Caco-2 (cell line): Measurements from ENCODE around the gene LSMEM2. TPM values are rescaled to one million over a fixed set of nuclear protein-coding genes. Genes with fewer than 3 reads are reported as not detected.

Source experiments
- BruUV-seq: library from RNA; stranded (reverse); fragments of 400-500 nt; replicated peaks from 2 replicates; lab custom pipeline; 2021; lab: Mats Ljungman, UMichigan
- CTCF ChIA-PET: fragments of 300-600 bp; sonication (Branson Sonifier 250); formaldehyde crosslinking; loops from one replicate; lab custom pipeline; 2022; ENCODE audit warnings: antibody characterized with exemption; lab: Charles Lee
- POLR2A ChIA-PET: fragments of 300-600 bp; sonication (Branson Sonifier 250); formaldehyde crosslinking; loops from one replicate; lab custom pipeline; 2022; ENCODE audit warnings: antibody characterized with exemption; lab: Charles Lee
- DNase-seq, 2 experiments: peaks; one replicate each; pipeline versions ENCODE4 v3.0.0 to v3.0.0-alpha.2; 2020 to 2022
- H3K27me3 ChIP-seq: replicated peaks from 2 replicates; pipeline ENCODE4 v1.6.0; 2011; ENCODE audit warnings: low read length; ENCODE audit not compliant: control insufficient read depth, insufficient read depth
- H3K36me3 ChIP-seq: 2 replicates; pipeline ENCODE4 v1.5.1; 2011; ENCODE audit warnings: low read length; ENCODE audit not compliant: control insufficient read depth, insufficient read depth
- H3K4me1 ChIP-seq: fragments of 250-450 bp; sonication (Bioruptor Pico); 2 replicates; pipeline ENCODE4 v1.5.1; 2020; ENCODE audit warnings: mild to moderate bottlenecking
- H3K4me3 ChIP-seq: 2 replicates; pipeline ENCODE4 v1.5.1; 2011; ENCODE audit warnings: low read depth, mild to moderate bottlenecking, control low read depth, low read length
- H3K9me3 ChIP-seq: fragments of 250-450 bp; sonication (Bioruptor Pico); 2 replicates; pipeline ENCODE4 v1.5.1; 2020; ENCODE audit warnings: mild to moderate bottlenecking, moderate library complexity
- H3K27ac Mint-ChIP-seq: one replicate; pipeline ENCODE4 v1.8.0; 2022; ENCODE audit warnings: mixed read lengths; ENCODE audit not compliant: unreplicated experiment
- H3K27me3 Mint-ChIP-seq: one replicate; pipeline ENCODE4 v1.8.0; 2022; ENCODE audit warnings: mixed read lengths; ENCODE audit not compliant: insufficient read depth, unreplicated experiment
- H3K36me3 Mint-ChIP-seq: one replicate; pipeline ENCODE4 v1.8.0; 2022; ENCODE audit warnings: mild to moderate bottlenecking, mixed read lengths; ENCODE audit not compliant: insufficient read depth, unreplicated experiment
- H3K4me1 Mint-ChIP-seq: one replicate; pipeline ENCODE4 v1.8.0; 2022; ENCODE audit warnings: low read depth, mixed read lengths; ENCODE audit not compliant: unreplicated experiment
- H3K4me3 Mint-ChIP-seq: one replicate; pipeline ENCODE4 v1.8.0; 2022; ENCODE audit warnings: mild to moderate bottlenecking, moderate library complexity, mixed read lengths; ENCODE audit not compliant: unreplicated experiment
- H3K9me3 Mint-ChIP-seq: one replicate; pipeline ENCODE4 v1.8.0; 2022; ENCODE audit warnings: mixed read lengths; ENCODE audit not compliant: unreplicated experiment
- intact Hi-C: fragments of 100-400 bp; cut with micrococcal nuclease; formaldehyde crosslinking; loops from one replicate; pipeline ENCODE4 v1.10.0; 2022; ENCODE audit not compliant: unreplicated experiment
- total RNA-seq: library from RNA; stranded (reverse); gene quantifications from 2 replicates; pipeline ENCODE4 v1.2.3, GENCODE V29; 2022
- TF ChIP-seq, protein P1 (sequence below), 2 experiments: fragments of 200-600 bp in 1 of 2; IDR thresholded peaks; 1 replicate in 1 of 2; 2 replicates in 1 of 2; pipeline versions ENCODE4 v1.5.1 to v1.8.0; 2011 to 2022; ENCODE audit warnings: antibody characterized with exemption in 1 of 2, control low read depth in 1 of 2, inconsistent platforms in 1 of 2, low read depth in 1 of 2, low read length in 1 of 2, mild to moderate bottlenecking in 1 of 2, moderate library complexity in 1 of 2; ENCODE audit not compliant: insufficient read depth in 1 of 2, severe bottlenecking in 1 of 2, unreplicated experiment in 1 of 2

Gene LSMEM2
- total RNA-seq, 1 experiment from 2014 or later: not detected

DNA sequence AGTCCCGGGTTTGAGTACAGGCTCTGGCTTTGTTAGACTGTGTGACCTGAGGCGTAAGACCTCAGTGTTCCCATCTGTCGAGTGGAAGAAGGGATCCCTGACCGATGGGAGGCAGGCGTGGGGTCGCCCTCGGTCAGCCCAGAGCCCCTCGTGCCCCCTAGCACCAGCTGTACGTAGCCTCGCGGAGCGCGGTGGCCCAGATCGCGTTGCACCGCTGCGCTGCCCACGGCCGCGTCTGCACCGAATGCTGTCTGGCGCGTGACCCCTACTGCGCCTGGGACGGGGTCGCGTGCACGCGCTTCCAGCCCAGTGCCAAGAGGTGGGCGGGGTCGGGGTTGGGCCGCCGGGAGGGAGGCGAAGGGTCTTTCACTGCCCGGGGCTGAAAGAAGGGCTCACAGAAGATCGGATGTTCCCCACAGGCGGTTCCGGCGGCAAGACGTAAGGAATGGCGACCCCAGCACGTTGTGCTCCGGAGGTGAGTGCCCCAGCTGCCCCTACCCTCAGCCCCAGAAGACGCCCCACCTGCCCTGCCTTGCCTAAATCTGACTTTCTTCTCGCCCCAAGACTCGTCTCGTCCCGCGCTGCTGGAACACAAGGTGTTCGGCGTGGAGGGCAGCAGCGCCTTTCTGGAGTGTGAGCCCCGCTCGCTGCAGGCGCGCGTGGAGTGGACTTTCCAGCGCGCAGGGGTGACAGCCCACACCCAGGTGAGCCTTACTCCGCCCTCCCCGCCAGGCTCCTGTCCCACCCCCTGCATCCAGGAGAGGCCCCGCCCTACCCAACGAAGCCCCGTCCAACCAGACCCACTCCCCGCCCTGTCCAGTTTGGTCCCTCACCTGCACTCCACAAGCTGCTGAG, 3.5 kb upstream of the LSMEM2 start:
- no peaks in the 10 kb centered on the region for H3K9me3 ChIP-seq
- H3K36me3 Mint-ChIP-seq: peaks cover 8% of the 10 kb centered on the region
- peaks cover 16% of the 10 kb centered on the region for H3K4me1 Mint-ChIP-seq
- H3K4me1 ChIP-seq: peaks cover 33% of the 10 kb centered on the region
- TF ChIP-seq, protein P1, sequence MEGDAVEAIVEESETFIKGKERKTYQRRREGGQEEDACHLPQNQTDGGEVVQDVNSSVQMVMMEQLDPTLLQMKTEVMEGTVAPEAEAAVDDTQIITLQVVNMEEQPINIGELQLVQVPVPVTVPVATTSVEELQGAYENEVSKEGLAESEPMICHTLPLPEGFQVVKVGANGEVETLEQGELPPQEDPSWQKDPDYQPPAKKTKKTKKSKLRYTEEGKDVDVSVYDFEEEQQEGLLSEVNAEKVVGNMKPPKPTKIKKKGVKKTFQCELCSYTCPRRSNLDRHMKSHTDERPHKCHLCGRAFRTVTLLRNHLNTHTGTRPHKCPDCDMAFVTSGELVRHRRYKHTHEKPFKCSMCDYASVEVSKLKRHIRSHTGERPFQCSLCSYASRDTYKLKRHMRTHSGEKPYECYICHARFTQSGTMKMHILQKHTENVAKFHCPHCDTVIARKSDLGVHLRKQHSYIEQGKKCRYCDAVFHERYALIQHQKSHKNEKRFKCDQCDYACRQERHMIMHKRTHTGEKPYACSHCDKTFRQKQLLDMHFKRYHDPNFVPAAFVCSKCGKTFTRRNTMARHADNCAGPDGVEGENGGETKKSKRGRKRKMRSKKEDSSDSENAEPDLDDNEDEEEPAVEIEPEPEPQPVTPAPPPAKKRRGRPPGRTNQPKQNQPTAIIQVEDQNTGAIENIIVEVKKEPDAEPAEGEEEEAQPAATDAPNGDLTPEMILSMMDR (IDR thresholded peaks at IDR 0.05; ENCODE audit: insufficient read depth in 1 of 2, low read depth in 1 of 2, low read length in 1 of 2, severe bottlenecking in 1 of 2, unreplicated experiment in 1 of 2): no peak
- no peak overlapping the region for H3K4me3 ChIP-seq
- no peaks in the 10 kb centered on the region for H3K9me3 Mint-ChIP-seq
- CTCF ChIA-PET: interaction anchor here (1.3 kb wide), 1 partner anchor 17 kb away, joined by 4 read pairs; no protein-coding TSS in a partner anchor
- intact Hi-C loops: no loop called here
- H3K4me3 Mint-ChIP-seq: no peak overlapping the region
- H3K27me3 Mint-ChIP-seq: no peaks in the 10 kb centered on the region
- no peaks in the 10 kb centered on the region for H3K27me3 ChIP-seq
- POLR2A ChIA-PET: no interaction called here
- H3K27ac Mint-ChIP-seq: no peak overlapping the region
- H3K36me3 ChIP-seq: peaks cover 2% of the 10 kb centered on the region
- no peak for DNase-seq
- BruUV-seq: no TSS peak

DNA sequence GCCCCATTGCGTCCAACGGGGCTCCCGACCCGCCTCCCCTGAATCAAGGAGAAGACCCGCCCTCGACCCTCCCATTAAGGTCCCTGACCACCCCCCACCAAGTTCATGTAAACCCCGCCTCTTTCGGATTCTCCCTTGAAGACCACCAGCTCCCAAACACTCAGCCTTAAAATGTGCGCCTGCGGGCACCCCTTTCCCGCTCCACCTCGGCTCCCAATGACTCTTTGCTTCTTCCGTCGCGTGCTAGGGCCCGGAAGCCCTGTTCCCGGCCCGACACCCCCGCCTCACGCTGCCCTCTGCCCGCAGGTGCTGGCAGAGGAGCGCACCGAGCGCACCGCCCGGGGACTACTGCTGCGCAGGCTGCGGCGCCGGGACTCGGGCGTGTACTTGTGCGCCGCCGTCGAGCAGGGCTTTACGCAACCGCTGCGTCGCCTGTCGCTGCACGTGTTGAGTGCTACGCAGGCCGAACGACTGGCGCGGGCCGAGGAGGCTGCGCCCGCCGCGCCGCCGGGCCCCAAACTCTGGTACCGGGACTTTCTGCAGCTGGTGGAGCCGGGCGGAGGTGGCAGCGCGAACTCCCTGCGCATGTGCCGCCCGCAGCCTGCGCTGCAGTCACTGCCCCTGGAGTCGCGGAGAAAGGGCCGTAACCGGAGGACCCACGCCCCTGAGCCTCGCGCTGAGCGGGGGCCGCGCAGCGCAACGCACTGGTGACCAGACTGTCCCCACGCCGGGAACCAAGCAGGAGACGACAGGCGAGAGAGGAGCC, 2.7 kb upstream of the LSMEM2 start:
- Histone ChIP-seq H3K27me3 (no peaks in the 10 kb centered on the region), H3K4me1 (peaks cover 25% of the 10 kb centered on the region), H3K36me3 (peaks cover 2% of the 10 kb centered on the region), H3K9me3 (no peaks in the 10 kb centered on the region), H3K4me3 (no peak overlapping the region)
- no peak overlapping the region for H3K27ac Mint-ChIP-seq
- no peaks in the 10 kb centered on the region for H3K9me3 Mint-ChIP-seq
- intact Hi-C loops: no loop called here
- H3K36me3 Mint-ChIP-seq: peaks cover 8% of the 10 kb centered on the region
- H3K27me3 Mint-ChIP-seq: no peaks in the 10 kb centered on the region
- ChIA-PET CTCF (no interaction called here), POLR2A (interaction anchor here (0.6 kb wide), 1 partner anchor 52 kb away, joined by 3 read pairs; the partner anchor contains the start of gene TUSC2)
- H3K4me1 Mint-ChIP-seq: peaks cover 16% of the 10 kb centered on the region
- no peak overlapping the region for H3K4me3 Mint-ChIP-seq
- TF ChIP-seq, protein P1 (IDR thresholded peaks at IDR 0.05; ENCODE audit: insufficient read depth in 1 of 2, low read depth in 1 of 2, low read length in 1 of 2, severe bottlenecking in 1 of 2, unreplicated experiment in 1 of 2): no peak
- DNase-seq: no peak
- BruUV-seq: no TSS peak

DNA sequence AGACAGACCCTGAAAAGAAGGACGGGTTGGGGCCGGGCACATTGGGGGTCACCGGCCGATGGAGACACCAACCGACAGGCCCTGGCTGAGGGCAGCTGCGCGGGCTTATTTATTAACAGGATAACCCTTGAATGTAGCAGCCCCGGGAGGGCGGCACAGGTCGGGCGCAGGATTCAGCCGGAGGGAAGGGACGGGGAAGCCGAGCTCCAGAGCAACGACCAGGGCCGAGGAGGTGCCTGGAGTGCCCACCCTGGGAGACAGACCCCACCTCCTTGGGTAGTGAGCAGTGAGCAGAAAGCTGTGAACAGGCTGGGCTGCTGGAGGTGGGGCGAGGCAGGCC, 2.2 kb upstream of the LSMEM2 start:
- no peak for DNase-seq
- no peaks in the 10 kb centered on the region for H3K9me3 Mint-ChIP-seq
- TF ChIP-seq, protein P1 (IDR thresholded peaks at IDR 0.05; ENCODE audit: insufficient read depth in 1 of 2, low read depth in 1 of 2, low read length in 1 of 2, severe bottlenecking in 1 of 2, unreplicated experiment in 1 of 2): no peak
- H3K27ac Mint-ChIP-seq: no peak overlapping the region
- H3K4me1 ChIP-seq: peaks cover 19% of the 10 kb centered on the region
- H3K4me1 Mint-ChIP-seq: peaks cover 10% of the 10 kb centered on the region
- intact Hi-C loops: no loop called here
- ChIA-PET POLR2A (no interaction called here), CTCF (interaction anchor here (0.6 kb wide), 1 partner anchor 87 kb away, joined by 4 read pairs; no protein-coding TSS in a partner anchor)
- no peaks in the 10 kb centered on the region for H3K27me3 Mint-ChIP-seq
- BruUV-seq: no TSS peak
- H3K36me3 ChIP-seq: peaks cover 2% of the 10 kb centered on the region
- no peaks in the 10 kb centered on the region for H3K27me3 ChIP-seq
- H3K9me3 ChIP-seq: no peaks in the 10 kb centered on the region
- H3K4me3 ChIP-seq: no peak overlapping the region
- H3K4me3 Mint-ChIP-seq: no peak overlapping the region
- peaks cover 8% of the 10 kb centered on the region for H3K36me3 Mint-ChIP-seq
